Calu3 (cell line): ENCODE data around the gene NHSL2. TPM values are rescaled to one million over a fixed set of nuclear protein-coding genes. Genes with fewer than 3 reads are reported as not detected.
"Not testable (repeated sequence)": the region's sequence is repeated elsewhere in the genome, so short reads cannot be mapped to it uniquely, and the experiment has no call there.

Experiments
- BruUV-seq: library from RNA; stranded (reverse); fragments of 400-500 nt; replicated peaks from 2 replicates; lab custom pipeline; 2021; lab: Mats Ljungman, UMichigan
- CTCF ChIA-PET: fragments of 300-600 bp; sonication (Branson Sonifier 250); formaldehyde crosslinking; loops from one replicate; lab custom pipeline; 2022; ENCODE audit warnings: antibody characterized with exemption; lab: Charles Lee
- DNase-seq: peaks from one replicate; pipeline ENCODE4 v3.0.0; 2022
- H3K27ac Mint-ChIP-seq: one replicate; pipeline ENCODE4 v1.8.0; 2022; ENCODE audit warnings: mixed read lengths; ENCODE audit not compliant: unreplicated experiment
- H3K27me3 Mint-ChIP-seq: one replicate; pipeline ENCODE4 v1.8.0; 2022; ENCODE audit warnings: mixed read lengths; ENCODE audit not compliant: unreplicated experiment
- H3K36me3 Mint-ChIP-seq: one replicate; pipeline ENCODE4 v1.8.0; 2022; ENCODE audit warnings: mild to moderate bottlenecking, moderate library complexity, mixed read lengths; ENCODE audit not compliant: insufficient read depth, unreplicated experiment
- H3K4me1 Mint-ChIP-seq: one replicate; pipeline ENCODE4 v1.8.0; 2022; ENCODE audit warnings: mild to moderate bottlenecking, low read depth, mixed read lengths; ENCODE audit not compliant: unreplicated experiment
- H3K4me3 Mint-ChIP-seq: one replicate; pipeline ENCODE4 v1.8.0; 2022; ENCODE audit warnings: mild to moderate bottlenecking, low read depth, moderate library complexity, mixed read lengths; ENCODE audit not compliant: unreplicated experiment
- H3K9me3 Mint-ChIP-seq: one replicate; pipeline ENCODE4 v1.8.0; 2022; ENCODE audit warnings: low read depth, mixed read lengths; ENCODE audit not compliant: unreplicated experiment
- intact Hi-C: fragments of 100-400 bp; cut with micrococcal nuclease; formaldehyde crosslinking; loops from one replicate; pipeline ENCODE4 v1.10.0; 2022; ENCODE audit not compliant: unreplicated experiment
- total RNA-seq: library from RNA; stranded (reverse); gene quantifications from 2 replicates; pipeline ENCODE4 v1.2.3, GENCODE V29; 2022
- TF ChIP-seq, protein P1 (sequence below): fragments of 200-600 bp; IDR thresholded peaks from one replicate; pipeline ENCODE4 v1.8.0; 2022; ENCODE audit warnings: antibody characterized with exemption; ENCODE audit not compliant: unreplicated experiment

Gene NHSL2
- total RNA-seq, 1 experiment from 2014 or later: 0.09 TPM

DNA sequence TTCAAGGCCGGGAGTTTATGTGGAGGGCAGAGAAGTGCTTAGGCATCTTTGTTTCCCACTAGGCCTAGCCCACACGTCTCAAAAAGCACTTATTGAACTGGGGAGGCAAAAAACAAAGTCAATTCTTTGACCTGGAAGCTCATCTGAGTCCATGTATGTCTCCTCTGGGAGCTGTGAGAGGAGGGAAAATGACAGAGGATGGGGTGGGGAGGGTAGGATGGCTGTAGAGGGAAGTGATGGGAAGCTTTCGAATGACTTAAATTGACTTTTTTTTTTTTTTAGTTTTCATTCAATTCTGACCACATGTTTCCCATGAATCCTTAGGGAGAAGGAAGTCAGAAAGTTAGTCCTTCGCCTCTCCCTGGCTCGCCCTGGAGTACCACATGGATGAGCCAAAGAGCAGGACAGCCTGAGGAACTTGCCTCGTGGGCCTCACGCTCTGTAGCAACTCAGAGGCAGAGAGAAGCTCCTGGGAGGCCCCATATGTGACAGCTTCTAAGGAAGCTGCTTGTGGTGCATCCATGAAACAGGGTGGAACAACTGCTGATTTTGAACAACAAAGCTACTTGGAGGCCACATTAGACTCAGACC, 45.0 kb downstream of the NHSL2 start:
- Mint-ChIP-seq H3K9me3 (no peaks in the 10 kb centered on the region), H3K4me1 (no peaks in the 10 kb centered on the region), H3K4me3 (no peak overlapping the region), H3K36me3 (no peaks in the 10 kb centered on the region), H3K27me3 (peaks cover 39% of the 10 kb centered on the region), H3K27ac (no peak overlapping the region)
- DNase-seq: no peak
- TF ChIP-seq, protein P1, sequence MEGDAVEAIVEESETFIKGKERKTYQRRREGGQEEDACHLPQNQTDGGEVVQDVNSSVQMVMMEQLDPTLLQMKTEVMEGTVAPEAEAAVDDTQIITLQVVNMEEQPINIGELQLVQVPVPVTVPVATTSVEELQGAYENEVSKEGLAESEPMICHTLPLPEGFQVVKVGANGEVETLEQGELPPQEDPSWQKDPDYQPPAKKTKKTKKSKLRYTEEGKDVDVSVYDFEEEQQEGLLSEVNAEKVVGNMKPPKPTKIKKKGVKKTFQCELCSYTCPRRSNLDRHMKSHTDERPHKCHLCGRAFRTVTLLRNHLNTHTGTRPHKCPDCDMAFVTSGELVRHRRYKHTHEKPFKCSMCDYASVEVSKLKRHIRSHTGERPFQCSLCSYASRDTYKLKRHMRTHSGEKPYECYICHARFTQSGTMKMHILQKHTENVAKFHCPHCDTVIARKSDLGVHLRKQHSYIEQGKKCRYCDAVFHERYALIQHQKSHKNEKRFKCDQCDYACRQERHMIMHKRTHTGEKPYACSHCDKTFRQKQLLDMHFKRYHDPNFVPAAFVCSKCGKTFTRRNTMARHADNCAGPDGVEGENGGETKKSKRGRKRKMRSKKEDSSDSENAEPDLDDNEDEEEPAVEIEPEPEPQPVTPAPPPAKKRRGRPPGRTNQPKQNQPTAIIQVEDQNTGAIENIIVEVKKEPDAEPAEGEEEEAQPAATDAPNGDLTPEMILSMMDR: no peak
- CTCF ChIA-PET: no interaction called here
- no TSS peak for BruUV-seq
- intact Hi-C loops: no loop called here

DNA sequence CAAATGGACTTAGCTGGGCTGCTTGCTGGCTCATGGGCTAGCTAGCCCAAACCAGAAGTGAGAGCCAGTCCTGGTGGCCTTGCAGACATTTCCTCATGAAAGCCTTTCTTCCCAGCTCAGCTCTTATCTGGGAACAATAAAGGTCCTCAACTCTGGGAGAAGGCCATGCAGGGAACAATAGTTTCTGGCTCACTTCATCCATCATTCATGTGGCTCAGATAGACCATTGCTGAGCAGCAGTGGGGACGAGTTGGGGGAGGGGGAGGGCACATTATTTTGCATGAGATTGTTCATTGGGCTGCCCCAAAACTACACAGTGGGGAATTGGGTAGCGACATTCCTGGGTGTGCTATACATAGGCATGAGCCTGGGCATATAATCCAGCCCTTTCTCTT, 47.6 kb downstream of the NHSL2 start:
- CTCF ChIA-PET: no interaction called here
- peaks cover 19% of the 10 kb centered on the region for H3K27me3 Mint-ChIP-seq
- H3K4me1 Mint-ChIP-seq: no peaks in the 10 kb centered on the region
- no peaks in the 10 kb centered on the region for H3K9me3 Mint-ChIP-seq
- DNase-seq: no peak
- no TSS peak for BruUV-seq
- no peaks in the 10 kb centered on the region for H3K36me3 Mint-ChIP-seq
- TF ChIP-seq, protein P1: no peak
- H3K27ac Mint-ChIP-seq: no peak overlapping the region
- H3K4me3 Mint-ChIP-seq: no peak overlapping the region
- intact Hi-C loops: no loop called here

DNA sequence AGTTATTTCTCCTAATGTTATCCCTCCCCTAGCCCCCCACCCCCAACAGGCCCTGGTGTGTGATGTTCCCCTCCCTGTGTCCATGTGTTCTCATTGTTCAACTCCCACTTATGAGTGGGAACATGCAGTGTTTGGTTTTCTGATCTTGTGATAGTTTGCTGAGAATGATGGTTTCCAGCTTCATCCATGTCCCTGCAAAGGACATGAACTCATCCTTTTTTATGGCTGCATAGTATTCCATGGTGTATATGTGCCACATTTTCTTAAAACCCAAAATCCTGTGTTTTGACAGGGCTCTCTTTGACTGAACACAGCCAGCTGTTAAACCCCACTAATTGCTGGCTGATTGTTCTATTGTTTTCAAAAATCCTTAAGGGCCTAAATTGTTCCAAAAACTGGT, 53.5 kb downstream of the NHSL2 start:
- H3K4me3 Mint-ChIP-seq, CTCF ChIA-PET, BruUV-seq, H3K4me1 Mint-ChIP-seq, H3K9me3 Mint-ChIP-seq, H3K27ac Mint-ChIP-seq, intact Hi-C loops, H3K36me3 Mint-ChIP-seq, DNase-seq: not testable (repeated sequence)
- H3K27me3 Mint-ChIP-seq: peaks cover 20% of the 10 kb centered on the region

DNA sequence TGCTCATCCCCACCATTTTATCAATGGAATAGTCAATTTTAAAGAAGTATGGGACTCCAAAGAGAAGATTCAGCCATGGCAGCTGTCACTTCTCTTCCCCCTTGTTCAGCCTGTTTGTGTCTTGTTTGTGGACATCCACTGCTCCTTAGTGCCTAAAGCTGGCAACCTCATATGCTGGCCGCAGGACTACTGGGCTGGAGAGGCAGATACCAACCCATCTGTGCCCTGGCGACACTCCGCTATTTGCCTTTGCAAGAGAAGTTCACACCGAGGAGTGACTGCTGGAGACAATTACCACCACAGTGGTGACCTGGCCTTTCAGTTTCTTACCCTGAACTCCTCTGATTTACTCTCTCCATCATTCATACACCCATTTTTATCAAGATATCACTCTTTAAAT, 64.3 kb downstream of the NHSL2 start:
- Mint-ChIP-seq H3K4me3 (no peak overlapping the region), H3K27ac (no peak overlapping the region), H3K36me3 (no peaks in the 10 kb centered on the region), H3K4me1 (no peaks in the 10 kb centered on the region), H3K27me3 (peaks cover 58% of the 10 kb centered on the region), H3K9me3 (no peaks in the 10 kb centered on the region)
- intact Hi-C loops: no loop called here
- TF ChIP-seq, protein P1: no peak
- no peak for DNase-seq
- BruUV-seq: no TSS peak
- CTCF ChIA-PET: no interaction called here

DNA sequence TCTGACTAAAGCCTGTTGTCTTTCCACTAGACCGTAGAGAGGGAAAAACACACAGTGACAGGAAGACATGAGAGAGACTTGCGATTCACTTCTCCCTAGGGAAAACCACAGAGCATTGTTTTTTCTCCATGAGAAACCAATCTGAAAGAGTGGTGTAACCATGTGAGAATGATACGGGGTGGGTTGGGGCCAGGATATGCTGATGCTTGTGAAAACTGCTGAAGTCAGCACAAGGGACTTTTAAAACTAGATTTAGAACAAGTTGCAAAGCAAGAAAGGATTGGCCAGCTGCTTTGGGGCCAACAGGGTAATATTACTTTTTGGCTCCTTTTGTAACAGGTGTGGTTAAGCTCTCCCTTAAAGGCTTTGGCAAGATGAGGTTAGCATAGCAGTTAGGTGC, 66.1 kb downstream of the NHSL2 start:
- Mint-ChIP-seq H3K36me3 (no peaks in the 10 kb centered on the region), H3K4me3 (no peak overlapping the region), H3K27me3 (peaks cover 62% of the 10 kb centered on the region), H3K27ac (no peak overlapping the region), H3K9me3 (no peaks in the 10 kb centered on the region), H3K4me1 (no peaks in the 10 kb centered on the region)
- intact Hi-C loops: no loop called here
- DNase-seq: no peak
- CTCF ChIA-PET: no interaction called here
- BruUV-seq: no TSS peak
- TF ChIP-seq, protein P1: no peak
